Pericardium fibroblast (primary cell): ENCODE results near the gene MKRN2OS. TPM values are rescaled to one million over a fixed set of nuclear protein-coding genes. Genes with fewer than 3 reads are reported as not detected.

Experiments
- total RNA-seq: library from RNA; depleted of rRNA; stranded (reverse); fragments of >200 nt; gene quantifications from 2 replicates; pipeline ENCODE4 v1.2.3, GENCODE V29; 2015

The MKRN2OS gene, protein sequence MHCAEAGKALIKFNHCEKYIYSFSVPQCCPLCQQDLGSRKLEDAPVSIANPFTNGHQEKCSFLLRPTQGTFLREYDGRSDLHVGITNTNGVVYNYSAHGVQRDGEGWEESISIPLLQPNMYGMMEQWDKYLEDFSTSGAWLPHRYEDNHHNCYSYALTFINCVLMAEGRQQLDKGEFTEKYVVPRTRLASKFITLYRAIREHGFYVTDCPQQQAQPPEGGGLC
- not detected in 2 replicates for total RNA-seq

DNA sequence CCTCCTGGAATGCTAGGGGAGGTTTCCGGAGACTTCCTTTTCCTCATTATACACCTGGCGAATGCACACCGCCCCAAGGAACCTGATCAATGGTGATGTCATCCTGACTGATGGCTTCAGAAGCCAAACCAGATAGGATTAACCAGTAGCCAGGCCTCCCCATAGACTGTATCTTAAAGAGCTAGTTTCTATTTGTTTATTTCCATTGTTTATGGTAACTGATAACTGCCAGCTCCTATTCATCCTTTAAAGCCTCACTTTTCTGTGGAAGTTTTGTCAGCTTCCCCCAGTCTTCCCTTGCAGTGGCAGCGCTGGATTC, at the start of gene MKRN2OS:
TSS of gene MKRN2OS (minus strand) at position 27 of the 319 bp plus-strand sequence. CDS start 35 bp downstream, outside the sequence.

DNA sequence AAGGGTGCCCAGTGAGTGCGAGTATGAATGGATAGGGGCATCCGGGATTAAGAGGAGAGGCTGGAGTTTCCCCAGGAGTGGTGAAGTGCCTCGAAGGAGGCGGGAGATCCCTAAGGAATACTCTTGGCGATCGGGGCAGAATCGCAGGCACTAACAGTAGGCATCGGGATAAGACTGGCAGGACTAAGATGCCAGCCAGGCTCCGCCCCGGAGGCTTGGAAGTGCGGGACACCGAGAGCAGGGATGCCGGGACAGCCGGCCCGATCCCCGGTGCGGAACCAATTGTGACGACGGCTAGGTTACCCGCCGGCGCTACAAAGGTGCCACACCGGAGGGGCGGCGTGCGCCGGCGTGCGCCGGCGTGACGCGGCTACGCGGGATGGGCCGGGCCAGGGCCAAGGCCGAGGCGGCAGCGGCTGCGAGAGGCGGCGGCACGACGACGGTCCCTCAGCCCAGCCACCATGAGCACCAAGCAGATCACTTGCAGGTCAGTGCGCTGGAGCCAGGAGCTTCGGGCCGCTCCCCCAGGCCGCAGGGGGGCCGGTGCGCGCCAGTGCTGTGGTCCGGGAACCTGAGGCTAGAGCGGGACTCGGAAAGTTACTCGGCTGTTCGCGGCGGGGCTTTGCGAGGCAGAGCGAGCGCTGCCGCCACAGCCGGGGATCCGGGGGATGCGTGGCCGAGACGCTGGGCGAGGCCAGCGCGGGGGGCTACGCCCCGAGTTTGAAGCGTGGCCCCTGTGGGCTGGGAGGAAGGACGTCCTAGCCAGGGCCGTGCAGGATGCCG, 11.6 kb upstream of the MKRN2OS start, which contains the start of gene MKRN2:
TSS of gene MKRN2 (plus strand) at position 398 of the 783 bp plus-strand sequence. CDS start at position 462, 64 bp downstream.

Other genes starting within 250 kb of the MKRN2OS start
- 6.9 and 12.4 TPM in 2 replicates for gene TSEN2, start 61.0 kb downstream of the MKRN2OS start, total RNA-seq
- 42.5 and 43.2 TPM in 2 replicates for gene MKRN2, start 11.6 kb upstream of the MKRN2OS start, total RNA-seq
- 48.3 and 70.8 TPM in 2 replicates for gene RAF1, start 118.6 kb upstream of the MKRN2OS start, total RNA-seq
- gene TMEM40, start 213.8 kb upstream of the MKRN2OS start, total RNA-seq: not detected in 2 replicates